IPS-20b (cell line): ENCODE results near the gene DET1.

Source experiments
- H3K27ac ChIP-seq: one replicate; pipeline ENCODE4 v1.5.1; 2013; ENCODE audit warnings: low read length
- H3K27me3 ChIP-seq: 2 replicates; pipeline ENCODE4 v1.6.1; 2013; ENCODE audit warnings: mild to moderate bottlenecking, low read length, inconsistent platforms; ENCODE audit not compliant: insufficient read depth
- H3K36me3 ChIP-seq: 2 replicates; pipeline ENCODE4 v1.6.1; 2013; ENCODE audit warnings: low read depth, mild to moderate bottlenecking, inconsistent platforms, low read length, moderate library complexity; ENCODE audit not compliant: insufficient read depth
- H3K4me1 ChIP-seq: 2 replicates; pipeline ENCODE4 v1.6.1; 2013; ENCODE audit warnings: mild to moderate bottlenecking, control low read depth, inconsistent platforms, low read length, moderate library complexity; ENCODE audit not compliant: insufficient read depth
- H3K4me3 ChIP-seq: 2 replicates; pipeline ENCODE4 v1.5.1; 2013; ENCODE audit warnings: mild to moderate bottlenecking, low read length, inconsistent platforms
- H3K9ac ChIP-seq: 2 replicates; pipeline ENCODE4 v1.6.1; 2013; ENCODE audit warnings: low read depth, mild to moderate bottlenecking, inconsistent platforms, low read length, moderate library complexity
- H3K9me3 ChIP-seq: 2 replicates; pipeline ENCODE4 v1.6.1; 2013; ENCODE audit warnings: mild to moderate bottlenecking, low read depth, low read length, inconsistent platforms; ENCODE audit not compliant: insufficient read depth

DET1 gene

DNA sequence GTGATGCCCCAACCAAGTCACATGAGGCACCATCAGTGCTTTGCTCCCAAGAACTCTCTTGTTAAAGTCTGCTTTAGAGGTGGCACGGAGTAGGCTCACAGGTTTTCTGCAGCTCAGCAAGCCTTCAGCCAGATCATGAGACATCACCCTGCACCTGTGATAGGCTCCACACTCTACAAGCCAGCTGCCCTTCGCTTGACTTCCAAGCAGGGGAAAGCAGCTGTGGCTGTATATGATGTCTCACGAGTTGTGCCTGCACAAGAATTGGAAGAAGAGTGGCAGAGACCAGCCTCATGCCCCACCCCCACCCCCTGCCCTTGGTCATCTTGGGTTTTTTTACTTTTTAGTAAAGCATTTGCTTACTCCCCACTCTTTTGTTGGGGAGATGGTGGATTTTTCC lies 56.4 kb downstream of the DET1 start:
- no peaks in the 10 kb centered on the region for H3K36me3 ChIP-seq
- no peak overlapping the region for H3K27ac ChIP-seq
- H3K4me3 ChIP-seq: no peak overlapping the region
- no peak overlapping the region for H3K9ac ChIP-seq
- no peaks in the 10 kb centered on the region for H3K9me3 ChIP-seq
- no peaks in the 10 kb centered on the region for H3K27me3 ChIP-seq
- peaks cover 4% of the 10 kb centered on the region; the same call in 1 of the 2 replicates for H3K4me1 ChIP-seq

GRCh38 chr15:88489321-88489720 lies 57.2 kb downstream of the DET1 start:
- Histone ChIP-seq H3K36me3 (no peaks in the 10 kb centered on the region), H3K9me3 (no peaks in the 10 kb centered on the region), H3K27ac (no peak overlapping the region), H3K9ac (no peak overlapping the region), H3K4me1 (peaks cover 10% of the 10 kb centered on the region; the same call in 1 of the 2 replicates), H3K27me3 (no peaks in the 10 kb centered on the region), H3K4me3 (no peak overlapping the region)

DNA sequence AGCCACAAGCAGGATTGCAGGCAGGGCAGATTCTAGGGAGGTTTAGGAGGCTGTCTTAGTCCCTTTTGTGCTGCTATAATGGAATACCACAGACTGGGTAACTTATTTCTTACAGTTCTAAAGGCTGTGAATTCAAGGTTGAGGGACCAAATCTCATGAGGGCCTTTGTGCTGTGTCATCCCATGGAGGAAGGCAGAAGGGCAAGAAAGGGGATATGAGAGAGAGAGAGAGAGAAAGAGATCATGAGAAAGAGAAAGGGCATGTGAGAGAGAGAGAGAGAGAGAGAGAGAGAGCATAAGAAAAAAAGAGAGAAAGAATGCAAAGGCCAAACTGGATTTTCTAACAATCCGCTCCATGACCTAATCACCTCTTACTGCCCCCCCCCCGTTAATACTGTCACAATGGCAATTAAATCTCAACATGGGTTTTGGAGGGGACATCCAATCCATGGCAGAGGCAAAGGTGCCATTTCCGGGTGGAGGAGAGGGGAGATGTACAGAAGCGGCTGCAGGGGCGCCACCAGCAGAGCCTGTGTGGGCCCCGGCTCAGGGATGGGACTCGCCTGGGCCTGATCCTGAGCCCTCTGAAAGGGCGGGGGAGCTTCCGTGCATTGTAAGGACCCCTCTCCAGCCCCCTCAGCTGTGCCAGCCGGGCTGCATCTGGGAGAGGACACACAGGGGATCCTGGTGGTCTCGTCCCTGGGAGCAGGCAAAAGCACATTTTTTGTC lies 58.5 kb downstream of the DET1 start:
- Histone ChIP-seq H3K9me3 (no peaks in the 10 kb centered on the region), H3K27ac (no peak overlapping the region), H3K9ac (no peak overlapping the region), H3K36me3 (no peaks in the 10 kb centered on the region), H3K4me3 (no peak overlapping the region), H3K4me1 (peaks cover 15% of the 10 kb centered on the region), H3K27me3 (peaks cover 8% of the 10 kb centered on the region; the same call in 1 of the 2 replicates)

DNA sequence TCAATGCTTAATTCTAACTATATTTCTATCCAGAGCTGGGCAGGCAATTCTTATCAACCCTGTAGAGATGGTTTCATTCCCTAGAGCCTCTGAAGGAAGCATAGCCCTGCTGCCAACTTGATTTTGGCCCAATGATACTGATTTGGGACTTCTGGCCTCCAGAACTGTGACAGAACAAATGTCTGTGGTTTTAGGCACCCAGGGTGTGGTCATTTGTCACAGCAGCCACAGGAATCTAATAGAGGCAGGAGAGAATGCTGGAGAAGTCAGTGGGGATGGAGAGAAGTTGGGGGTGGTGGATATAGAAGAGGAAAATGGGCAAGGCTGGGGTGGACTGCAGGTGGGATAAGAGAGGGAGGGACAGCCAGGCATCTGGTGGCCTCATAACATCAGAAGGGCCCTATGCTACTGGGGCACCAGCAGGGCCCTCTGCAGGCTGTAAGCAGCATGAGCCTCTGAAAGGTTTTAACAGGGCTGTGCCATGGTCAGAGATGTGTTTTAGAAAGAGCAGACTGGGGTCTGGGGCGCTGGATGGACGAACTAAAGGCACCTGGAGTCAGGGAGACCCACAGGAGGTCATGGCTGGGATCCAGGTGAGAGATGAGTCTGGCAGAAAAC lies 59.2 kb downstream of the DET1 start:
- H3K9ac ChIP-seq: no peak overlapping the region
- H3K27ac ChIP-seq: no peak overlapping the region
- no peaks in the 10 kb centered on the region for H3K36me3 ChIP-seq
- no peaks in the 10 kb centered on the region for H3K9me3 ChIP-seq
- H3K27me3 ChIP-seq: peaks cover 10% of the 10 kb centered on the region; the same call in 1 of the 2 replicates
- H3K4me1 ChIP-seq: peaks cover 15% of the 10 kb centered on the region
- no peak overlapping the region for H3K4me3 ChIP-seq

- 0 out of 2 replicates have a peak overlapping the region, but pooled peaks have one; percentile 41 for H3K4me3 ChIP-seq
- no peak overlapping the region for H3K9ac ChIP-seq
- peaks cover 10% of the 10 kb centered on the region; the same call in 1 of the 2 replicates for H3K27me3 ChIP-seq
- no peak overlapping the region for H3K27ac ChIP-seq
- H3K4me1 ChIP-seq: peaks cover 15% of the 10 kb centered on the region
- H3K9me3 ChIP-seq: no peaks in the 10 kb centered on the region
- no peaks in the 10 kb centered on the region for H3K36me3 ChIP-seq
Measured at GRCh38 chr15:88484682-88485331, 61.7 kb downstream of the DET1 start.

DNA sequence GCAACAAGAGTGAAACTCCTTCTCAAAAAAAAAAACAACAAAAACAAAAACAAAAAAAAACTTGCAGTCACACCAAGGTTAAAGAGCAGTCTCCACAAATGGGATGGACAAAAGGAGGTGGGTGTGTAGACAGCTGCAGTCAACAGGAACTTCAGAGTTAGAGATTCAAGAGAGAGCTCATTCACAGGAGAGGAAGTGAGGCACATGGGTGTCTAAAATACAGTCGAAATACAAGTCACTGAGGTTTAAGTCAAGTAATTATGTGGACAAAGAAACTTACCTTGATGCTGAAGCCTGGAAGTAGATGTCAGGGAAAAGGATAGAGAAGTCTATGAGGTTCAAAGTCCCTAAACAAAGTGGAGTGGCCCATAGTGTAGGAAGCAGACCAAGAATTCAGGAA lies 64.2 kb downstream of the DET1 start:
- no peak overlapping the region for H3K4me3 ChIP-seq
- no peak overlapping the region for H3K27ac ChIP-seq
- peaks cover 10% of the 10 kb centered on the region; the same call in 1 of the 2 replicates for H3K27me3 ChIP-seq
- no peaks in the 10 kb centered on the region for H3K9me3 ChIP-seq
- H3K36me3 ChIP-seq: peaks cover 9% of the 10 kb centered on the region; the same call in 1 of the 2 replicates
- H3K4me1 ChIP-seq: peaks cover 15% of the 10 kb centered on the region
- no peak overlapping the region for H3K9ac ChIP-seq

DNA sequence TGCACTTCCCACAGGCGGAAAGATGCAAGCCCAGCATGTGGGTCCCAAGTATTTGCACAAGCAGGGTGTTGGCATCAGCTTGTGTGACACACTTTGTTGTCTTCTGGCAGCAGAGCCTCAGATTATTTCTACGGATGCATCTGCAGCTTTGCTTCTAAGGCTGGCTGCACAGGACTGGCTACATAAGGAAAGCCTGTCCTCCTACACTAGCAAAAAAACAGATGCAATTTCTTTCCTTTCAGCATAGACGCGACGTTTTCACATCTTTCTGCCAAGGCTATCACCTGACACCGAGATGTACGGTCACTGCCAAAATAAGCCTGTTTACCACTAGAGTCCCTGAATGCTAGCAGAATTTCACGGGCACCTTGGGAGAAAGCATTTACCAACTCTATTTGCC lies 65.5 kb downstream of the DET1 start:
- H3K27me3 ChIP-seq: peaks cover 10% of the 10 kb centered on the region; the same call in 1 of the 2 replicates
- H3K27ac ChIP-seq: no peak overlapping the region
- no peaks in the 10 kb centered on the region for H3K9me3 ChIP-seq
- H3K9ac ChIP-seq: no peak overlapping the region
- no peak overlapping the region for H3K4me3 ChIP-seq
- H3K36me3 ChIP-seq: peaks cover 19% of the 10 kb centered on the region
- H3K4me1 ChIP-seq: peaks cover 15% of the 10 kb centered on the region

DNA sequence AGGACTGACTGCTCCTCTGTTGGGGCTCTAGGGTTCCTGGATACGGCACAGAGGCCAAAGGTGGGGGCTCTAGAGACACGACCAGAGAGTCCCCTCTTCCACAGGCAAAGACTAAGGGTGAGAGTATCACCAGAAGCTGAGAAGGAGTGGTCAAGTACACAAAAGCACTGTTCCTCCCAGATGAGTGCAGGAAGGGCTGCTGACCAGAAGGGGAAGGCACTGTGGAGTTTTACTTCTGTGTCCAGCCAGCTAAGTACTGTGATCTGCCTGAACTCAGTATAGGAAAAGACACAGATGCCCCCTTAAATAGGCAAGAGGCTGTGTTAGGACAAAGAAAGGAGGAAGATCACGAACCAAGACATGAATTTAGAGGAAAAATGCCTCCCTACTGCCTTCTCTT lies 67.3 kb downstream of the DET1 start:
- Histone ChIP-seq H3K27me3 (peaks cover 10% of the 10 kb centered on the region; the same call in 1 of the 2 replicates), H3K36me3 (peaks cover 33% of the 10 kb centered on the region), H3K9me3 (no peaks in the 10 kb centered on the region), H3K4me1 (peaks cover 5% of the 10 kb centered on the region; the same call in 1 of the 2 replicates), H3K27ac (no peak overlapping the region), H3K4me3 (no peak overlapping the region), H3K9ac (no peak overlapping the region)

DNA sequence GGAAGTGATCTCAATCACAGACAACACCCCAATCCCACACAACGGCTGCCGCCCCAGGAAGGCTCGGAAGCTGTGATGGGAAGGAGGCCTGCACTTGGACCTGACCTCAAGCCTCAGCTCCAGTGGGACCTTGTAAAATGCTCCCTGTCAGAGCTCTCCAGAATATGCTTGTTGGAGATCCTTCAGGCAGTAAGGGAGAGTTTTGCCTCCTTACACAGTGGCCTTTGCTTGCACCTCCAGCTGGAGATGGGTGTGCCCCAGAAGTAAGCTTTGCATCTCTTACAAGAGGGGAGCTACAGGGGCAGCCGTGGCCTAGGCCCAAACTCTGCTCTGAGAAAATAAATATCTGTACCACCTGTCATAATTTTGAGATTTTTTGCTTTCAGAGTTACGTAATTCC lies 68.6 kb downstream of the DET1 start:
- Histone ChIP-seq H3K27ac (no peak overlapping the region), H3K27me3 (peaks cover under 1% of the 10 kb centered on the region; the same call in 1 of the 2 replicates), H3K9ac (no peak overlapping the region), H3K36me3 (peaks cover 41% of the 10 kb centered on the region), H3K4me3 (no peak overlapping the region), H3K4me1 (no peaks in the 10 kb centered on the region), H3K9me3 (no peaks in the 10 kb centered on the region)

GRCh38 chr15:88477126-88477525 lies 69.4 kb downstream of the DET1 start:
- Histone ChIP-seq H3K27ac (no peak overlapping the region), H3K4me3 (no peak overlapping the region), H3K4me1 (no peaks in the 10 kb centered on the region), H3K9me3 (no peaks in the 10 kb centered on the region), H3K36me3 (peaks cover 48% of the 10 kb centered on the region), H3K9ac (no peak overlapping the region), H3K27me3 (no peaks in the 10 kb centered on the region)

GRCh38 chr15:88476635-88477060 lies 69.8 kb downstream of the DET1 start:
- H3K4me1 ChIP-seq: no peaks in the 10 kb centered on the region
- peaks cover 53% of the 10 kb centered on the region for H3K36me3 ChIP-seq
- H3K27ac ChIP-seq: no peak overlapping the region

More at GRCh38 chr15:88476635-88477060, 69.8 kb downstream of the DET1 start:
- no peak overlapping the region for H3K9ac ChIP-seq
- no peaks in the 10 kb centered on the region for H3K27me3 ChIP-seq
- no peak overlapping the region for H3K4me3 ChIP-seq
- no peaks in the 10 kb centered on the region for H3K9me3 ChIP-seq
